Measurements from ENCODE around the gene PRKCH.

The PRKCH gene

GRCh38 chr14:61560323-61560722 is 238.9 kb downstream of the PRKCH start:
- no peak overlapping the region for H3K27ac ChIP-seq (ENCODE audit: low read depth, low read length)
- no peak overlapping the region for H3K4me2 ChIP-seq (ENCODE audit: low read depth, low read length, poor library complexity, severe bottlenecking)

GRCh38 chr14:61561104-61561503 is 239.7 kb downstream of the PRKCH start:
- no peaks in the 10 kb centered on the region for H3K36me3 ChIP-seq (ENCODE audit: low read length)
- TF ChIP-seq, protein P1, sequence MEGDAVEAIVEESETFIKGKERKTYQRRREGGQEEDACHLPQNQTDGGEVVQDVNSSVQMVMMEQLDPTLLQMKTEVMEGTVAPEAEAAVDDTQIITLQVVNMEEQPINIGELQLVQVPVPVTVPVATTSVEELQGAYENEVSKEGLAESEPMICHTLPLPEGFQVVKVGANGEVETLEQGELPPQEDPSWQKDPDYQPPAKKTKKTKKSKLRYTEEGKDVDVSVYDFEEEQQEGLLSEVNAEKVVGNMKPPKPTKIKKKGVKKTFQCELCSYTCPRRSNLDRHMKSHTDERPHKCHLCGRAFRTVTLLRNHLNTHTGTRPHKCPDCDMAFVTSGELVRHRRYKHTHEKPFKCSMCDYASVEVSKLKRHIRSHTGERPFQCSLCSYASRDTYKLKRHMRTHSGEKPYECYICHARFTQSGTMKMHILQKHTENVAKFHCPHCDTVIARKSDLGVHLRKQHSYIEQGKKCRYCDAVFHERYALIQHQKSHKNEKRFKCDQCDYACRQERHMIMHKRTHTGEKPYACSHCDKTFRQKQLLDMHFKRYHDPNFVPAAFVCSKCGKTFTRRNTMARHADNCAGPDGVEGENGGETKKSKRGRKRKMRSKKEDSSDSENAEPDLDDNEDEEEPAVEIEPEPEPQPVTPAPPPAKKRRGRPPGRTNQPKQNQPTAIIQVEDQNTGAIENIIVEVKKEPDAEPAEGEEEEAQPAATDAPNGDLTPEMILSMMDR (IDR thresholded peaks at IDR 0.05; ENCODE audit: insufficient read depth, low read length, poor library complexity, severe bottlenecking) = no peak
- TF ChIP-seq EZH2phosphoT487 (conservative IDR thresholded peaks at IDR 0.05; ENCODE audit: low read length) = no peak
- H3K27me3 ChIP-seq (ENCODE audit: low read length) = no peaks in the 10 kb centered on the region
- H3F3A ChIP-seq (ENCODE audit: insufficient read depth) = no peaks in the 10 kb centered on the region
- no peaks in the 10 kb centered on the region for H4K20me1 ChIP-seq (ENCODE audit: low read depth, low read length)
- H2AFZ ChIP-seq (ENCODE audit: low read depth, low read length, severe bottlenecking) = no peak overlapping the region
- no peak overlapping the region for H3K27ac ChIP-seq (ENCODE audit: low read depth, low read length)
- H3K4me3 ChIP-seq (ENCODE audit: insufficient read depth, low read length, poor library complexity, severe bottlenecking) = no peak overlapping the region
- H3K79me2 ChIP-seq (ENCODE audit: insufficient read depth, low read length) = no peaks in the 10 kb centered on the region
- H3K9me2 ChIP-seq (replicated peaks; ENCODE audit: insufficient read depth, low read length) = no peaks in the 10 kb centered on the region
- no peak overlapping the region for H3K4me2 ChIP-seq (ENCODE audit: low read depth, low read length, poor library complexity, severe bottlenecking)
- H3K9ac ChIP-seq (ENCODE audit: low read length) = no peak overlapping the region
- H3K9me3 ChIP-seq (ENCODE audit: insufficient read depth, low read length) = no peaks in the 10 kb centered on the region

More at GRCh38 chr14:61560323-61560722, 238.9 kb downstream of the PRKCH start:
- H3K79me2 ChIP-seq (ENCODE audit: insufficient read depth, low read length) = no peaks in the 10 kb centered on the region
- no peaks in the 10 kb centered on the region for H3K27me3 ChIP-seq (ENCODE audit: low read length)
- TF ChIP-seq EZH2phosphoT487 (conservative IDR thresholded peaks at IDR 0.05; ENCODE audit: low read length) = no peak
- TF ChIP-seq, protein P1 (IDR thresholded peaks at IDR 0.05; ENCODE audit: insufficient read depth, low read length, poor library complexity, severe bottlenecking) = no peak
- H4K20me1 ChIP-seq (ENCODE audit: low read depth, low read length) = no peaks in the 10 kb centered on the region
- no peaks in the 10 kb centered on the region for H3K9me2 ChIP-seq (replicated peaks; ENCODE audit: insufficient read depth, low read length)
- no peak overlapping the region for H2AFZ ChIP-seq (ENCODE audit: low read depth, low read length, severe bottlenecking)
- H3K9ac ChIP-seq (ENCODE audit: low read length) = no peak overlapping the region
- H3K4me3 ChIP-seq (ENCODE audit: insufficient read depth, low read length, poor library complexity, severe bottlenecking) = no peak overlapping the region
- no peaks in the 10 kb centered on the region for H3K9me3 ChIP-seq (ENCODE audit: insufficient read depth, low read length)
- H3F3A ChIP-seq (ENCODE audit: insufficient read depth) = no peaks in the 10 kb centered on the region
- no peaks in the 10 kb centered on the region for H3K36me3 ChIP-seq (ENCODE audit: low read length)

GRCh38 chr14:61561657-61562276 is 240.4 kb downstream of the PRKCH start:
- H3K9ac ChIP-seq (ENCODE audit: low read length) = no peak overlapping the region
- no peaks in the 10 kb centered on the region for H3K9me2 ChIP-seq (replicated peaks; ENCODE audit: insufficient read depth, low read length)
- H3K27me3 ChIP-seq (ENCODE audit: low read length) = no peaks in the 10 kb centered on the region

More at GRCh38 chr14:61561657-61562276, 240.4 kb downstream of the PRKCH start:
- H3K79me2 ChIP-seq (ENCODE audit: insufficient read depth, low read length) = no peaks in the 10 kb centered on the region
- H4K20me1 ChIP-seq (ENCODE audit: low read depth, low read length) = no peaks in the 10 kb centered on the region
- no peak overlapping the region for H3K27ac ChIP-seq (ENCODE audit: low read depth, low read length)
- TF ChIP-seq, protein P1 (IDR thresholded peaks at IDR 0.05; ENCODE audit: insufficient read depth, low read length, poor library complexity, severe bottlenecking) = no peak
- TF ChIP-seq EZH2phosphoT487 (conservative IDR thresholded peaks at IDR 0.05; ENCODE audit: low read length) = no peak
- no peaks in the 10 kb centered on the region for H3K9me3 ChIP-seq (ENCODE audit: insufficient read depth, low read length)
- no peaks in the 10 kb centered on the region for H3F3A ChIP-seq (ENCODE audit: insufficient read depth)
- H3K36me3 ChIP-seq (ENCODE audit: low read length) = no peaks in the 10 kb centered on the region
- no peak overlapping the region for H2AFZ ChIP-seq (ENCODE audit: low read depth, low read length, severe bottlenecking)
- H3K4me3 ChIP-seq (ENCODE audit: insufficient read depth, low read length, poor library complexity, severe bottlenecking) = no peak overlapping the region
- no peak overlapping the region for H3K4me2 ChIP-seq (ENCODE audit: low read depth, low read length, poor library complexity, severe bottlenecking)

Data from SU-DHL-6 (cell line).